Measurements from ENCODE around the gene GGT6. TPM values are rescaled to one million over a fixed set of nuclear protein-coding genes. Genes with fewer than 3 reads are reported as not detected.

The GGT6 gene
- total RNA-seq, 1 donor from 2014 or later = not detected

GRCh38 chr17:4554441-4554996 lies 5.9 kb downstream of the GGT6 start:
- intact Hi-C loops (cut with micrococcal nuclease) = no loop called here

- intact Hi-C loops (cut with micrococcal nuclease) = no loop called here
Measured at GRCh38 chr17:4553669-4554068, 6.7 kb downstream of the GGT6 start.

- intact Hi-C loops (cut with micrococcal nuclease) = no loop called here
Measured at GRCh38 chr17:4551796-4552525, 8.4 kb downstream of the GGT6 start.

- intact Hi-C loops (cut with micrococcal nuclease) = no loop called here
Measured at GRCh38 chr17:4551141-4551540, 9.2 kb downstream of the GGT6 start.

- intact Hi-C loops (cut with micrococcal nuclease) = no loop called here
Measured at GRCh38 chr17:4550534-4551039, 9.8 kb downstream of the GGT6 start.

- intact Hi-C loops (cut with micrococcal nuclease) = no loop called here
Measured at GRCh38 chr17:4549781-4550533, 10.4 kb downstream of the GGT6 start.

GRCh38 chr17:4548721-4549531 lies 11.5 kb downstream of the GGT6 start:
- intact Hi-C loops (cut with micrococcal nuclease) = no loop called here

- intact Hi-C loops (cut with micrococcal nuclease) = no loop called here
Measured at GRCh38 chr17:4548061-4548461, 12.3 kb downstream of the GGT6 start.

- intact Hi-C loops (cut with micrococcal nuclease) = no loop called here
Measured at GRCh38 chr17:4547118-4547906, 13.1 kb downstream of the GGT6 start.

- intact Hi-C loops (cut with micrococcal nuclease) = no loop called here
Measured at GRCh38 chr17:4545217-4545951, 15.0 kb downstream of the GGT6 start.

- intact Hi-C loops (cut with micrococcal nuclease) = no loop called here
Measured at GRCh38 chr17:4544951-4545216, 15.5 kb downstream of the GGT6 start.

GRCh38 chr17:4544135-4544950 lies 16.0 kb downstream of the GGT6 start:
- intact Hi-C loops (cut with micrococcal nuclease) = no loop called here

- intact Hi-C loops (cut with micrococcal nuclease) = no loop called here
Measured at GRCh38 chr17:4543557-4544026, 16.8 kb downstream of the GGT6 start.

- intact Hi-C loops (cut with micrococcal nuclease) = no loop called here
Measured at GRCh38 chr17:4542726-4543191, 17.6 kb downstream of the GGT6 start.

- intact Hi-C loops (cut with micrococcal nuclease) = no loop called here
Measured at GRCh38 chr17:4542003-4542725, 18.2 kb downstream of the GGT6 start.

- intact Hi-C loops (cut with micrococcal nuclease) = no loop called here
Measured at GRCh38 chr17:4541328-4542002, 18.9 kb downstream of the GGT6 start.

- intact Hi-C loops (cut with micrococcal nuclease) = no loop called here
Measured at GRCh38 chr17:4540687-4541327, 19.6 kb downstream of the GGT6 start.

Measured in T-helper 2 cell treated with Interferon-gamma antibody and Interleukin-4, amounts not matched to agents 100 ng/mL and 5 ng/mL, for 36 hours (primary cell).